ENCODE results near the gene HOXB9.
A peak's percentile ranks its signal among the peaks of the same experiment; 100 is the strongest.

Gene HOXB9

DNA sequence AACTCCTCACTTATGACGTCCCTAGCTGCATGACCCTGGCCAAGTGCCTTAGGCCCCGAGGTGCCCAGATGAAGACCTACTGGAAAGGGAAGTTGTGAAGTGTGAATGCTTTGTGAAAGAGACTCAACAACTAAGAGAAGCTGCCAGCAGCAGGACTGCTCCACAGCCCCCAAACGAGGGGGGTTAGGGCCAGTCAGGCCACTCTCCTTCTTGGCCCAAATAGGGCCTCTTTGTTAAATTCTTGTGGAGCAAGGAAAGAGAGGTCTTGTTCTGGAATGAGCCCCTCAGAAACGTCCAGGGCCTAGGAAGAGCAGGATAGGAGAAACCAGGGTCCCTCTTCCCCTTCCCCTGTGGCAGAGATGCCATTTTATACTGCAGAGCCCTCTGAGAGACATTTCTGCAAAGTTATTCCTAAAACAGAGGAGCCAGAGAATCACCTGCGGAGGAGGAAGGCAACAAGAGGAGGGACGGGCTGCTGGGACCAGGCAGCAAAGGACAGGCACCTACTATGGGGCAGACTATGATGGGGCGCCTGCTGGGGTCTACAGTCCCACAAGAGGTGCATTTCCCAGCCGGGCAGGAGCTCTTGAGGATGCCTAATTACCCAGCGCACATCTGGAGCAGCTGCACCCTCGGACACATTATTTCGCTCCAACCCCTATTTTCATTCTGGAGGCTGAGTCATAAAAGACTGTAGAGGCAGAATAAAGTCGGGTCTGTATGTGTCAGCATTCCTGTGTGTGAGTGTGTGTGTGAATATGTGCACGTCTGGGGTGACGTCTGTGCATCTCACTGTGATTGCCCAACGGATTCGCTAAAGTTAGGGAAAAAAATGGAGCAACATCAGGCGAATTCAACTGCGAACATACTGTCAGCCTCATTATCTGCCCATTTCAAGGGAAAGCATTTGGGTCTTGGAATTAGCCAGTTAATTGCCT is 11.4 kb upstream of the HOXB9 start:
- no peak overlapping the region for H3K4me3 ChIP-seq (ENCODE audit: extremely low read depth, insufficient read depth, low read length, poor library complexity, severe bottlenecking)
- peaks cover 31% of the 10 kb centered on the region for H3K4me1 ChIP-seq (ENCODE audit: control insufficient read depth, insufficient read depth, low read length, poor library complexity, severe bottlenecking)
- H3K9me3 ChIP-seq (ENCODE audit: control insufficient read depth, low read length): no peaks in the 10 kb centered on the region
- H3K27ac ChIP-seq (ENCODE audit: low read depth, low read length, severe bottlenecking): peak overlapping the region; percentile 25
- H3K36me3 ChIP-seq (ENCODE audit: control insufficient read depth, insufficient read depth, low read length): peaks cover 5% of the 10 kb centered on the region
- WGBS, 2 experiments (ENCODE audit: insufficient coverage in 2 of 2): 29 to 32% methylated on average over 14 to 15 of the region's 18 CpGs

GRCh38 chr17:48636177-48637018 is 10.2 kb upstream of the HOXB9 start:
- no peaks in the 10 kb centered on the region for H3K9me3 ChIP-seq (ENCODE audit: control insufficient read depth, low read length)
- H3K4me1 ChIP-seq (ENCODE audit: control insufficient read depth, insufficient read depth, low read length, poor library complexity, severe bottlenecking): peaks cover 31% of the 10 kb centered on the region
- H3K4me3 ChIP-seq (ENCODE audit: extremely low read depth, insufficient read depth, low read length, poor library complexity, severe bottlenecking): no peak overlapping the region
- WGBS, 2 experiments (ENCODE audit: insufficient coverage in 2 of 2): 2 to 3% methylated on average over 22 to 31 of the region's 39 CpGs
- H3K27ac ChIP-seq (ENCODE audit: low read depth, low read length, severe bottlenecking): peak overlapping the region; percentile 57
- peaks cover 5% of the 10 kb centered on the region for H3K36me3 ChIP-seq (ENCODE audit: control insufficient read depth, insufficient read depth, low read length)

DNA sequence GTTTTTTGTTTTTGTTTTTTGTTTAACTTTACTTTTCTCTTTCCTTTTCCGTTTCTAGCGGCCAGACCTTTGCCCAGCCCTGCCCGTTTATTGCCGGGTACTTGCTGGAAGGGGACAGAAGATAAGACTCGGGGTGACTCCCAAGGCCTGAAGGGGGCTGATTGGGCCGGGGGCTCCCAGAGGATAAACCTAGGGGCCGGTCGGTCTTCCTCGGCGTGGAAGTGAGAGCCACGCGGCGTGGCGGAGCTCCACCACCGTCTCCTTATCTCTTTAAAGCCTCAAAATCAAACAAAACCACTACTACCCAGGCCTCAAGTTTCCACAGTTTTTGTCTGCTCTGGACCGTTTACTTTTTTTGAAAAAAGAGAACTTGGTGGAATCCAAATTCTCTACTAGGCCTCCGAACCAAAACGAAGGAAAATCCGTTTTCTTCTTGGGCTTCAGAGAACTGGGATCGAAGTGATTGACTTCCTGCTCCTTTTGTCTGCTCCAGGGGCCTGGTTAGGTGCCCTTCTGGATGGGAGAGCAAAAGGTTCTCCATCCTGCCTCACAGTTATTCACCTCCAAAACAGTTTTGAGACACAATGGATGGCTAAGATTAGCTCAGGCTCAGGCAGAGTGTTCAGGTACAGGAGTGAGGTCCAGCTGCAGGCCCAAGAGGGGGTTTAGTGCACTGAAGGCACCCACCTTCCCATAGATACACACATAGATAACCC is 8.5 kb upstream of the HOXB9 start:
- no peak overlapping the region for H3K4me3 ChIP-seq (ENCODE audit: extremely low read depth, insufficient read depth, low read length, poor library complexity, severe bottlenecking)
- WGBS, 2 experiments (ENCODE audit: insufficient coverage in 2 of 2): 40 to 47% methylated on average over 8 to 11 of the region's 20 CpGs
- H3K4me1 ChIP-seq (ENCODE audit: control insufficient read depth, insufficient read depth, low read length, poor library complexity, severe bottlenecking): peaks cover 31% of the 10 kb centered on the region
- H3K9me3 ChIP-seq (ENCODE audit: control insufficient read depth, low read length): no peaks in the 10 kb centered on the region
- H3K36me3 ChIP-seq (ENCODE audit: control insufficient read depth, insufficient read depth, low read length): peaks cover 5% of the 10 kb centered on the region
- no peak overlapping the region for H3K27ac ChIP-seq (ENCODE audit: low read depth, low read length, severe bottlenecking)

DNA sequence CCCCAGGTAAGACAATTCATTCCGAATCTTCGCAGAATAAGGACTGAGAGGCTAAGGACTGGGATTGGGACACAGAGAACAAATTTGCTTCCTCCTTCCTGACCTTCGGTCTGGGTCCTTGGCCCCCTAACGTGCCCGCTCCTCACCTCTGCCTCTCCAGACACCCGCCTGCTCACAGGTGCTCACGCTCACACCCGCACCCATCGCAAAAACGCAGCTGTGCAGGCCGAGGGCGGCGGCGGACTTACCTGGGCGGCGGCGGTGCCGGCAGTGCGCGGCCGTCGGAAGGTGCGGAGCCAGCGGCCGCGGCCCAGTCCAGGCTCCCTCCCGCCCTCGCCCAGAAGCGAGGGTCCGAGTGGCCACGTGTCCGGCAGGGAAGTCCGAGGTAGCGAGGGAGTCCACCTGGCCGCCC is 7.1 kb upstream of the HOXB9 start:
- peaks cover 22% of the 10 kb centered on the region for H3K4me1 ChIP-seq (ENCODE audit: control insufficient read depth, insufficient read depth, low read length, poor library complexity, severe bottlenecking)
- 3 to 8% methylated on average over 18 to 22 of the region's 35 CpGs for WGBS, 2 experiments (ENCODE audit: insufficient coverage in 2 of 2)
- no peak overlapping the region for H3K4me3 ChIP-seq (ENCODE audit: extremely low read depth, insufficient read depth, low read length, poor library complexity, severe bottlenecking)
- H3K36me3 ChIP-seq (ENCODE audit: control insufficient read depth, insufficient read depth, low read length): peaks cover 5% of the 10 kb centered on the region
- no peaks in the 10 kb centered on the region for H3K9me3 ChIP-seq (ENCODE audit: control insufficient read depth, low read length)
- no peak overlapping the region for H3K27ac ChIP-seq (ENCODE audit: low read depth, low read length, severe bottlenecking)

DNA sequence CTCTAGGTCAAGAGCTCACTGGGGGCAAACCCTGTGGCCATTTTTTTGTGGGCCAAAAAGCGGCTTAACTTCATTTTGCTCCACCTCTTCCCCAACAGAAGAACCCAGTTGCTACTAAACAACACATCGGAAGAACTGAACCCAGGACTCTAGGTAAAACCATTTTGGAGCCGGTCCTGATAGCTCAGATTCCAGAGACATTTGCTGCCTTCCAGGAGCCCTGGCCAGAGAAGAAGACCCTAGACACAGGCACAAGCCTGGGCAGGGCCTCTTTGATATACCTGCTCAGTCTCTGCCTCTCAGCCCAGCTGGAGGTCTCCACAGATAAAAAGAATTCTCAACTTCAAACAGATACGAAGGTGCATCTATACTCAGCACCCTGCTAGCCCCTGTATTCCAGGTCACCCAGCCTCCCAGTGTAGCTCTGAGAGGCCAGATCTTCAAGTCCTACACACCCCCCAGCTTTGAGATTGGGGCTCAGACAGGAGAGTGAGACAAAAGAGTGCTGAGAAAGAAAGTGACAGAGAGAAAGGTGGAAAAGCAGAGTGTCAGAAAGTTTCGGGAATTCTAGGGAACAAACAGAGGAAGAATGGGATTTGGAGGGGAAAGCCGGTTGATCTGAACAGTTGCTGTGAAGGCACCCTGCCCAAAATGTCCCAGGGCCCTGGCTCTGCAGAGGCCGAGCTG is 6.6 kb upstream of the HOXB9 start:
- H3K4me1 ChIP-seq (ENCODE audit: control insufficient read depth, insufficient read depth, low read length, poor library complexity, severe bottlenecking): peaks cover 17% of the 10 kb centered on the region
- H3K4me3 ChIP-seq (ENCODE audit: extremely low read depth, insufficient read depth, low read length, poor library complexity, severe bottlenecking): no peak overlapping the region
- 15 to 17% methylated on average over 5 to 7 of the region's 7 CpGs for WGBS, 2 experiments (ENCODE audit: insufficient coverage in 2 of 2)
- H3K36me3 ChIP-seq (ENCODE audit: control insufficient read depth, insufficient read depth, low read length): peaks cover 5% of the 10 kb centered on the region
- no peak overlapping the region for H3K27ac ChIP-seq (ENCODE audit: low read depth, low read length, severe bottlenecking)
- no peaks in the 10 kb centered on the region for H3K9me3 ChIP-seq (ENCODE audit: control insufficient read depth, low read length)

DNA sequence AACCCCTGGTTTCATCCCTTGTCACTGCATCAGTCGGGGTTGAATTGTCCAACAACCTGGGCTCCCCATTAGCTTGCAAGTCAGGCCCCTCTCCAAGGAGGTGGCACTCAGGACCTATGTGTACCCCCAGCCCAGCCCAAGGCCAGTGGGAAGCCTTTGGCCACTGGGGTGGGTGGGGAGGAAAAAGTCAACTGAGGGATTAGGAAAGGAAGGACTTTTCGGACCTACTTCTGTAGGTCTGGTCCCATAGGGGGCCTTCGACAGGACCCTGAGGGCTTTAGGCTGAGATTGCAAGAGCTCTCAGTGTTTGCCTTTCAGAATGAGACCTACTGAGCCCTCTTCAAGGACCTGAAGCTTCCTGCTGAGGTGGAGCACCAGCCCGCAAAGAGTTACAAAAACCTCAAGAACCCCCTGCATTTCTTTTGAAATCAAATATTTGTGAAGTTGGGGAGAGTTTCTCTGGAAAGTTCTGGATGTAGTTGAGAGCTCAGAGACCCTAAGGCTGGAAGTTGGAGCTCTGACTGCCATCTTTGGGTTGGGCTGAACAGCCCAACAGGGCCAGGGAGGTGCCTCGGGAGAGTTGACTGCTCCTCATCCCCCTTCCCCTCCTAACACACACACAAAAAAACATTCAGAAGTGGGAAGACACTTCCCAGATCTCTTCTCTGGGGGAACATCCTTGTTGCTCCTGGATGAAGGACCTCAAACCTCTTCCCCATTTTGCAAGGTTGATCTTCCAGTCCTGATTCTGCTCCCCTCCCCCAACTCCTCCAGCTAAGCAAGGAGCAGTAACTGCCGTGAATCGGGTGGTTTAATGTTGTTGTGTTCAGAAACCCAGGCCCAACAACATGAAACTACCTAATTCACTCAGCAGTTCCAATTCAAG is 5.8 kb upstream of the HOXB9 start:
- no peak overlapping the region for H3K27ac ChIP-seq (ENCODE audit: low read depth, low read length, severe bottlenecking)
- WGBS, 2 experiments (ENCODE audit: insufficient coverage in 2 of 2): 10 to 34% methylated on average over 2 to 3 of the region's 7 CpGs

GRCh38 chr17:48630925-48631692 is 5.0 kb upstream of the HOXB9 start:
- WGBS, 2 experiments (ENCODE audit: insufficient coverage in 2 of 2): 10 to 24% methylated on average over 2 to 7 of the region's 15 CpGs
- Histone ChIP-seq H3K4me3 (ENCODE audit: extremely low read depth, insufficient read depth, low read length, poor library complexity, severe bottlenecking) (no peak overlapping the region), H3K36me3 (ENCODE audit: control insufficient read depth, insufficient read depth, low read length) (peaks cover 5% of the 10 kb centered on the region), H3K27ac (ENCODE audit: low read depth, low read length, severe bottlenecking) (no peak overlapping the region), H3K9me3 (ENCODE audit: control insufficient read depth, low read length) (no peaks in the 10 kb centered on the region), H3K4me1 (ENCODE audit: control insufficient read depth, insufficient read depth, low read length, poor library complexity, severe bottlenecking) (peaks cover 9% of the 10 kb centered on the region)

More for the DNA sequence above, 5.8 kb upstream of the HOXB9 start:
- no peak overlapping the region for H3K4me3 ChIP-seq (ENCODE audit: extremely low read depth, insufficient read depth, low read length, poor library complexity, severe bottlenecking)
- H3K4me1 ChIP-seq (ENCODE audit: control insufficient read depth, insufficient read depth, low read length, poor library complexity, severe bottlenecking): peaks cover 9% of the 10 kb centered on the region
- H3K36me3 ChIP-seq (ENCODE audit: control insufficient read depth, insufficient read depth, low read length): peaks cover 5% of the 10 kb centered on the region
- H3K9me3 ChIP-seq (ENCODE audit: control insufficient read depth, low read length): no peaks in the 10 kb centered on the region

DNA sequence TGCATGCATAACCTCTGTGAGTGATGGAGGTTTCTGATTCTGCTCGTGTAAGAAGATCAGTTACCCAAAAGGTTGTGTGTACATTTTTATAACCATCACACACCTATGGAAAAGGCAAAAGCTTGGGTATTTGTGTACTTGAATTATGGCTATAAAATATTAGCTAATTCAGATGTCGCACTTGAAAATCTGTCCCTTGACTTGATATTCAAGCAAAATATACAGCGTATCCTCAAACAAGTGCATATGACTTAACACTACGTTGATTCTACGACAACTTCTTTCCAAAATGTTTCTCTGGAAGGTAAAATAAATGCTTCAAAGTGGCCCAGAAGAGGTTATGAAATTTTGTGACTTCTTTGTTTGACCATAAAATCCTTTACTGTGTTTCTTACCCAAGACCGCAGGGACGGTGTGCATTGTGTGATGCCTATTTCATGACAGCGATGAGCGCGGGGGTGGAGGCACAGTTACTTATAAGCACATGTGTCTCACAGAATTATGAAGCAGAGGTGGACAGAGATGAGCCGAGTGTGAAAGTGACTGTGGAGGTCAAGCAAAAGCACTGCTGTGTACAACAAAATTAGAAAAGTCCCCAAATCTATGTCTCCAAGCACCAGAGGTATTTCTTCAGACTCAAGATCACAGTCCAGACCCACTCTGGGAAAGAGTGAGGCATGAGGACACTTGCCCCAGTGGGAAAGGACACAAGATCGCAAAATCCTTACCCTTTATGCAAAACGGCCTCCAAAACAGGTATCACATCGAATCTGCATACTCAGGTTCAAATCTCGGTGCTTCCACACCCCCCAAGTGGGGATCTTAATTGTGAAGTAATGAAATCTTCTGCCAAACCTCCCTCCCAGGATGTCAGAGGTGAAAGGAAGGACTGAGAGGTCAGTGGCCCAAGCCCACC is 4.1 kb upstream of the HOXB9 start:
- WGBS, 2 experiments (ENCODE audit: insufficient coverage in 2 of 2): 20 to 49% methylated on average over 2 to 9 of the region's 15 CpGs
- H3K4me3 ChIP-seq (ENCODE audit: extremely low read depth, insufficient read depth, low read length, poor library complexity, severe bottlenecking): no peak overlapping the region

More for the DNA sequence above, 4.1 kb upstream of the HOXB9 start:
- Histone ChIP-seq H3K36me3 (ENCODE audit: control insufficient read depth, insufficient read depth, low read length) (peaks cover 2% of the 10 kb centered on the region), H3K27ac (ENCODE audit: low read depth, low read length, severe bottlenecking) (no peak overlapping the region), H3K9me3 (ENCODE audit: control insufficient read depth, low read length) (no peaks in the 10 kb centered on the region), H3K4me1 (ENCODE audit: control insufficient read depth, insufficient read depth, low read length, poor library complexity, severe bottlenecking) (peaks cover 5% of the 10 kb centered on the region)
